HG03575 (cell line): ENCODE data around the gene KANSL1.

Experiments
- ATAC-seq: cut with Tn5 transposase; IDR thresholded peaks from one replicate; pipeline ENCODE4 v1.9.1; 2021; ENCODE audit not compliant: unreplicated experiment, insufficient number of reproducible peaks, low FRiP score; ENCODE audit errors: extremely low read depth

Gene KANSL1

DNA sequence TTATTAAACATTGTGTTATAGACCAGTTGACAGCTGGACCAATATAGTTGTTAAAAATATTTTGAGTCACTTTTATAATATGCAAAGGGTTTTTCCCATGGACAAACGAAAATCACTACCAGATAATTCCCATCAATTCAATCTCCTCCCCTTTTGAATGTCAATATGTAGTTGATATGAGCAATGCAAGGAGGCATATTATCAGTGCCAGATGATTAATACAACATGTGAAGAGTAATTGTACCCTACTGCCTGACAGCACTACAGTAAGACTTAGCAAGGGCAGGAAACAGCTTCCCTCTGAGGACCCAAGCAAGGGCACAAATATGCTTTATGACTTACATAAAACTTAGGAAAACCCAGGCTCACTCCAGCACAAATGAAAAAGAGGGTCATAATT is 17.3 kb downstream of the KANSL1 start:
- no peak for ATAC-seq

DNA sequence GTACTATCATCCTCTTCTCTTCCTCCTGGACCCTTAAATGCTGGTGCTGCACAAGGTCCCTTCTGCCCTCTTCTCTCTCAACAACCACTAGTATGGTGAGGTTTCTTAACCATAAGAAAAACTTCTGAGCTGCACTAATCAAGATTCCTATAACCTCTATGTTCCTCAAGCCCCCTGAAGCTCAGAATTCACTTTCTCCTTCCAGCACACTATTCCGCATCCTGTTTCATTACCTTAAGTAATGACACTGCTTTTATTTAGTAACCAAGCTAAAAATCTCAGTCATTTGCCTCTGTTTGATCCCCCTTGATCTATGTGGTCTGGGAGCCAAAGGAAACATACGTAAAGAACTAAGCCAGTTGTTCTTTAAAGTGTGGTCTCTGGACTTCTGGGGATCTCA is 20.1 kb downstream of the KANSL1 start:
- ATAC-seq = no peak

DNA sequence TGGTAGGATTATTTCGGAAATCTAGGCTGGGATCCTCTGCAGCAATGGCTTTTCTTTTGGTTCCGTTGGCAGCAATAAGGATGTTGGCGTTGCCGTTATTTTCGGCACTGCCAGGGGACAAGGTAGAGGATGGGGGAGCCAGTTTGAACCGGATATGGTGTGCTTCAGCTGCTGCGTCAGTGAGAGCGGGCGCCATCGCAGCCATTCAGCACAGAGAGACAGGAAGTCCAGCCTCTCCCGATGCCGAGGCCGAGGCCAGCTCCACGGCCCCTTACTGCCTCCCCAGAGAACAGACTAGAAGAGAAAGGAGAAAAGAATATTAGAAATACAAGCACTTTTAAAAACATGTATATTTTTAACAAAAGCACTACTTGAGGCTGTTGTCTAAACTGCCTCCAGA is 21.3 kb downstream of the KANSL1 start:
- no peak for ATAC-seq

DNA sequence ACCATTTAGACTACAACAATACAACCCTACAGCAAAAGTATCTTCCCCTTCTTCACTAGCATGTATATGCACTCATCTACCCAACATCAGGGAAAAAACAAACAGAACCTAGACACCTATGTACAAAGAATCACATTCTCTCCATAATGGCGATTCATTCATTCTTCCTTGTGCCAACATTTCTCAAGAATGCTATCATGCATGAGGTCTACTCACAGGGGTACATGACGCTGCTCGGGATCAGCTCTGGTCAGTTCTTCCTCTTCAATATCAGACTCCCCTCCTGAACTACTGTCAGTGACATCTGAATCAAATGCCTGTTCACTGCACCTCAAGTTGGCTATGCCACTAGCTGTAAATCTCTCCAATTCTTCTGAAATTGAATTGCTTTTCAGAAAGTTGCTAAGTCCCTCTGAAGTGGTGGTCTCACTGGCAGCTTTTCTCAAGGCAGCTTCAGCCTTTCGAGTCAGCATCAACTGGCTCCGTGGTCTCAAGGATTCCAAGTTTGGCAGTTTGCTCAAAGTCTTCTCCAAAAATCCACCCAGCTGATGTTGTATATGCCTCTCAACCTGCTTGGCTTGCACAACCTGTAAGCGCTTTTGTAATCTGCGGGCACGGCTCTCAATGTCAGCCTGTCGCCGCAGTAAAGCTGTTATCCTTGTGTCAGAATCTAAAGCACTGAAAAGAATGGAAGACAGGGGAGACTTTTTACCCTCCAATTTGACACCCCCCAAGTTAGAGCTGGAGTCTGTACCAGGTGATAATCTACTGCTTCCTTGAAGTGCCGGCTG is 22.4 kb downstream of the KANSL1 start:
- ATAC-seq = no peak

DNA sequence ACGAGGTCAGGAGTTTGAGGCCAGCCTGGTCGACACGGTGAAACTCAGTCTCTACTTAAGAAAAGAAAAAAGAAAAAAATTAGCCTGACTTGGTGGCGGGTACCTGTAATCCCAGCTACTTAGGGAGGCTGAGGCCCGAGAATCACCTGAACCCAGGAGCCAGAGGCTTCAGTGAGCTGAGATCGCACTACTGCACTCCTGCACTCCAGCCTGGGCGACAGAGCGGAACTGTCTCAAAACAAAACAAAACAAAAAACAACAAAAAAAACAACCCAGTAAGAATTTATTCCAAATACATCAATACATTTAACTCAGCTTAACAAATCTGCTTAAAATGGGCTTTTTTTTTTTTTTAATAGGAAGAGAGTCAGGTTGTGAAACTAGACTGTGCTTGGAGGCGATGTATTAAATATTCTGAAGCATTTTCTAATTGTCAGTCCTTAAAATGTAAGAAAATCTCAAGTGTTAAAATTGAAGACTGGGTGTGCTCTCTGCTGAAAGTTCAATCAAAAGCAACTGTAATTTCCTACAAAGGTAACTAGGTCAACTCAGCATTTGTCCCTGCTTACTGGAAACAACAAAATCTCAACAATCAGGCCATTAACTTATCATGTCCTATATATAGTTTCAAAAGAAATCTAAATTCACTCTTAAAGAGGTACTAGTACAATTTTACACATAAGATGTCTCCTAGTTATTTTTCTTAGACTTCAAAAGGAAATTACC is 23.2 kb downstream of the KANSL1 start:
- ATAC-seq = no peak

DNA sequence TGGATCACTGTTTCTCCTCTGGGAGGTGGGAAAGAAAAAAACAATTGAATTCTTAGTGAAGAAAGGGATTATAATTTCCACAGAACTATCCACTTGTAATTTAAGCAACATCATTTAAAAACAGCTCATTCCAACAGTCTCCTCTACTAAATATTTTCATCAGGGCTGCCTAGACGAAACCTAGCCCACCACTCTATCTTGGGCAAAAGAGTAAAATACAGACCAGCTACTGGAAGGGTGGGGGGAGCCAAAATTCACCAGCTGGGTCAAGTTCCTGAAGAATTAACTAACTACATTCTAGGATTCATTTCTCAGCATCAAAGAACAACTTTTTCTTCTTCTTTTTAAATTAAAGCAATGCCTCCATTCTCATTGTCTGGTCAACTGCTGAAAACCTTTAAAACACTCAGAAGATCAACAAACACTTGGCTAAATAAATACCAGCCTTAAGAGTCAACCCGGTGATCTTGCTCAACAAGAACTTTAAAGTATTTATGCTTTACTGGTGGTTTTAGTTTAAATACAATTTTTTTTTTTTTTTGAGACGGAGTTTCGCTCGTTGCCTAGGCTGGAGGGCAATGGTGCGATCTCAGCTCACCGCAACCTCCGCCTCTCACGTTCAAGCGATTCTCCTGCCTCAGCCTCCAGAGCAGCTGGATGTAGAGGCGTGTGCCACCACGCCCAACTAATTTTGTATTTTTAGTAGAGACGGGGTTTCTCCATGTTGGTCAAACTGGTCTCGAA is 25.2 kb downstream of the KANSL1 start:
- no peak for ATAC-seq

DNA sequence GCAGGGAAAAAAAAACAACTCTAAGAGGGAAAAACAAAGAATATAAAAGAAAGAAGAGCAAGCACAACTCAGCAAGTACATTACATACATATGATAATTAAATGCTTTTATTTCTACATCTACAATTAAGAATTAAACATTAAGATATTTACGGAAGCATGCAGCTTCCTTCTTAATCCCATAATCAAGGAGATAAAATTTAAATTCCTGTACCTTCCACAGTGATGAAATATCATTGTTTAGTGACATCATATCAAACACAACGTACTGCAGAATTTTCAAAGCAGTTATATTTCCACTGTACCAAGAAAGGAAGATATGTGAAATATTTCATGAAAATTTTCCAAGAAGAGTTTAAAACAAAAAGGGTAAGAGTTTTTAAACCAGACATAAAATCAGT is 26.0 kb downstream of the KANSL1 start:
- no peak for ATAC-seq

DNA sequence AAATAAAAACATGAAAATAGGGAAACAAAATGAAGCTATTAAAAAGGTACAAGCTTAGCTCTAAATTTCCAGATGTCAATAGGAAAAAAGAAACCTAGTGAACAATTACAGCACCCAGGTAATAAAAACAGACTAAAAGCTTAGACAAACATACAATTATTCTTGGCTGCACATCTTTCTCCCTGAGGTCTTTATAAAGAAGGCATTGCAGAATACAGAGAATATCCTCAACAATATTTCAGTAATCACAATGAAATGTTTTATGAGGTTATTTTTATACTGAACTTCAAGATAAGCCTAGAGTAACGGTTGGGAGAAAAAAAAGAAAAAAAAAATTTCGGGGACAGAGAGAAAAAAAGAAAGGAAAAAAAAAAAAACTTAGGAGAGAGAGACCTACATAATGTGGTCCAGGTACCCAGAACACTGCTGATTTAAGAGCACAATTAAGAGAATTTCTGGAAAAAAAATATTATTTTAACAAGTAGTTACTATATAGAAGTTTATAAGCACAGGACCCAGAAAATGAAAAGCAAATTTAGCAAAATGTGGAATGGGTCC is 26.5 kb downstream of the KANSL1 start:
- no peak for ATAC-seq

DNA sequence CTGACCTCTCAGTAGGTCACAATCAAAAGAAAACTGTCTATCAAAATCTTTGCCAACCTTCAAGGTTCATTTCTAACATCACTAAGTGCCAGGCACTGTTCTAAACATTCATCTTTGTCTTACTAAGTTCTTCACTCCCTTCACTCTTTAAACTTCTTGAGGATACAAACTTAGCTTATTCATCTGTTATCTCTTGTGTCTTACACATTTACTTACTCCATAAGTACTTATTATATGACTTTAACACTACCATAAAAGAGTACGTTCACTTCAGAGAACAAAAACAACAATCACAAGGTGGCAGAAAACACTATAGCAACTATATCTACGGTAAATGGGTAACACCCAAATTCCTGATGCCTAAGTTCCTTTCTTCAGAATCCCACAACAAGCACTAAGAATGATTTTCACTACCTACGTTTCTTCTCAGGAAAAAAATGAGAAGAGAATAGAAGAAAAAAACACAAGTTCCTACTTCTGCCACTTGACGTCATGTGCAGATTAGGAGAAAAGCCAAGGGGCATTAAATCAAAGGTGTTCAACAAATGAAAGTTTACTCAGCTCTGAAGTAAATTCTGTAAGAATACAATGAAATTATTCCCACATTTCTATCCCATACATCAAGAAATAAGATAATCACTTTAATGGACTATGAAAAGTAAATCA is 29.2 kb downstream of the KANSL1 start:
- no peak for ATAC-seq

DNA sequence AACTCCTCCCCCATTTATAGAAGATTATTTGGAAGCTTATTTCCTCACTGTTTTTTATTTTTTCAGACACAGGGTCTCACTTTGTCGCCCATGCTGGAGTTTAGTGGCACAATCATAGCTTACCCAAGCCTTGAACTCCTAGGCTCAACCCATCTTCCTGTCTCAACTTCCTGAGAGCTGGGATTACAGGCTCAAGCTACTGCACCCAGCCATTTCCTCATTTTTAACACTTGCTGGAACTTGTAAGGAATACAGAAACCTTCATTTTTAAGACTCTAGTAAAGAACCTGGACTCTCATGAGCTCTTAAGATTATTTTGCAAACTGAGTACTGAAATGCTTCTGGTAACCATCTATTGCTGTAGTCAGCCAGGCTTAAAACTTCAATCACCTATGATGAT is 29.9 kb downstream of the KANSL1 start:
- no peak for ATAC-seq

DNA sequence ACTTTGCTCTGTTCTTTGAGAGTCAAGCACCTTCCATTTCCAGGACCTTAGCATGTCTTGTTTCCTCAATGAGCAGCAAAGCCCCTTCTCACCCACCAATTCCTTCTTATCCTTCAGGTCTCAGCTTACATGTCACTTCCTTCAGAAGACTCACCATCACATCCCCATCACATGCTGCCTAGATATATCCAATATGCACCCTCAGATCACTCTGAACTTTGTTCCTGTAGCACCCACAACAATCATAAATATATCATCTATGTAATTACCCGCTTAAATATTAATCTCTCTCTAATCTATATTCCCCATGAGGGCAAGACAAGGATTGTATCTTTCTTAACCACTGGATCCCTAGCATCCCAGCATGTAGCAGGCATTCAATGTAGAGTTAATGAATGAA is 30.4 kb downstream of the KANSL1 start:
- ATAC-seq = no peak

DNA sequence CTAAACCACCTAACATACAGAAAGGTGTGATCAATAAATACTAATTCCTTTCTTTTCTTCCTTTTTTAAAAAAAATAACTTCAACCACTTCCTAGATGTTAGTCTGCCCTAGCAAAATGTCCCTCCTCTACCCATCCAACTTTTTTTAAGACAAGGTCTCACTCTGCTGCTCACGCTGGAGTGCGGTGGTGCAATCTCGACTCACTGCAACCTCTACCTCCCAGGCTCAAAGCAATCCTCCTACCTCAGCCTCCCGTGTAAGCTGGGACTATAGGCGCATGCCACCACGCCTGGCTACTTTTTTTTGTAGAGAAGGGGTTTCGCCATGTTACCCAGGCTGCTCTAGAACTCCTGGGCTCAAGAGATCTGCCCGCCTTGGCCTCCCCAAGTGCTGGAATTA is 33.1 kb downstream of the KANSL1 start:
- no peak for ATAC-seq

DNA sequence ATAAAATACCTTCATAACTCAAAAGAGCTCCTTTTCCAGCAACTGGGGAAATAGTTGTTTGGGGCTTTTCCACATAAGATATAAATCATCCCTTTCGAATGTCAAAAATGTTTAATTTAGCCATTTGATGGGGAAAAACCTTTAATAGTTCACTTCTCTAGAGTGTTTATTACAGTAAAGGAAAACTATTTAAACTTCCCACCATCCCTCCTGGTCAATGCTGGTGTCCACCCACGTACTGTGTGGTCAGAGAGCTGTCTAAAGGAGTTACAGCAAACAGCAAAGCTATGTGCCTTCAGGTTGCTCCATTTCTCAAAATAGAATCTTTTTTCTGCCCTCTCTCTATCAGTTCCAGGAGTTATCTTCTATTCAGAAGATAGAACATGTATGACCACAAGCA is 33.5 kb downstream of the KANSL1 start:
- ATAC-seq = no peak

DNA sequence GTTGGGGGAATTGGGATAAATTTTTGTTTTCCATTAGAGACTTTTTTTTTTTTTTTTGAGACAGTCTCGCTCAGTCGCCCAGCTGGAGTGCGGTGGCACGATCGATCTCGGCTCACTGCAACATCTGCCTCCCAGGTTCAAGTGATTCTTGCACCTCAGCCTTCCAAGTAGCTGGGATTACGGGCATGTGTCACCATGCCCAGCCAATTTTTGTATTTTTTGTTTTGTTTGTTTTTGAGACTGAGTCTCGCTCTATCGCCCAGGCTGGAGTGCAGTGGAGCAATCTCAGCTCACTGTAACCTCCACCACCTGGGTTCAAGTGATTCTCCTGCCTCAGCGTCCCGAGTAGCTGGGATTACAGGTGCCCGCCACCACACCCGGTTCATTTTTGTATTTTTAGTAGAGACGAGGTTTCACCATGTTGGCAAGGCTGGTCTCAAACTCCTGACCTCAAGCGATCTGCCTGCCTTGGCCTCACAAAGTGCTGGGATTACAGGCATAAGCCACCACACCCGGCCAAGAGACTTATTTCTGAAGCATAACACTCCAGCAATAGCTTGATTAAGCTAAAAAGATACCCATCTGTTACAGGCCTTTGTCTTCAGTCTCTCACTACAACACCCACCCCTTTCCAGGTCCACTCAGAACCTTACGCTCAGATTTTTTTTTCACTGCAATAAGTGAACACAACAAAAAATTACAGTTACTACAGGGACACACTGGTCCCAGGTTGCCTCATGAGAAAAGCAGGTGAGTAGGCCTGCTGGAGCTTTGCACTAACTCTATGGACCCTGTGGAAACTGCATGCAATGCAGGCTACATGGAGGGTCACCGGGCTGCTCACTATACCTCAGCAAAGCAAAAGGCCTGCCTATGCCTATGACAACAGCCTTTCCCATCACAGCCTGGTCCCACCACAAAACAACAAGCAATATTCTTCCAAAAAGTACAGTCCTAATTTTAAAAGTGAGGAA is 34.6 kb downstream of the KANSL1 start:
- no peak for ATAC-seq

DNA sequence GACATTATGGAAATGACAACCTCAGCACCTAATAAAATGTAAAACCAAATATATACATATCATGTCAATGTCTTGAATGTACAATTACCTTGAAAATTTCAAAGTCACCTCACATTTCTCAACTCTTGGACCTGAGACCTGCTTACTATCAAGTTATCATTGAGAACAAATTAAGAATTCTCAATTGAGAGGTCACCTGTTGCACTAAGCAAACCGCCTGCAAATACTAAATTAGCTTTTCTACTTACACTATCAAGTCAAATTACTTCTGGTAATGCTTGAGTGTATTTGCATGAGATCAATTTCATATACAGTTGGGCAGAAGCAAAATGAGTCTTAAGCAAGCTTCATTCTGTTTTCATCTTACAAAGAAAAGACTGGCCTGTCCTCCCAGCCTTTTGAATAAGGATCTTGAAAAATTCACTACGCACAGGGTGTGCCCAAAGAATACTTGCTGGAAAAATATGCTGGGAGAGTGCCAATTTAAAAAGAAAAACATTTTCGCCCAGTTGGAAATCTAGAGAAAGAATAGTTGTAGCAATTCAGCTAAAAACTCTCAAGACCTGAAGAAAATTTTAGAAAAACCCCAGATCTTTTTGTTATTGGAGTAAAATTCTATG is 35.7 kb downstream of the KANSL1 start:
- ATAC-seq = no peak

DNA sequence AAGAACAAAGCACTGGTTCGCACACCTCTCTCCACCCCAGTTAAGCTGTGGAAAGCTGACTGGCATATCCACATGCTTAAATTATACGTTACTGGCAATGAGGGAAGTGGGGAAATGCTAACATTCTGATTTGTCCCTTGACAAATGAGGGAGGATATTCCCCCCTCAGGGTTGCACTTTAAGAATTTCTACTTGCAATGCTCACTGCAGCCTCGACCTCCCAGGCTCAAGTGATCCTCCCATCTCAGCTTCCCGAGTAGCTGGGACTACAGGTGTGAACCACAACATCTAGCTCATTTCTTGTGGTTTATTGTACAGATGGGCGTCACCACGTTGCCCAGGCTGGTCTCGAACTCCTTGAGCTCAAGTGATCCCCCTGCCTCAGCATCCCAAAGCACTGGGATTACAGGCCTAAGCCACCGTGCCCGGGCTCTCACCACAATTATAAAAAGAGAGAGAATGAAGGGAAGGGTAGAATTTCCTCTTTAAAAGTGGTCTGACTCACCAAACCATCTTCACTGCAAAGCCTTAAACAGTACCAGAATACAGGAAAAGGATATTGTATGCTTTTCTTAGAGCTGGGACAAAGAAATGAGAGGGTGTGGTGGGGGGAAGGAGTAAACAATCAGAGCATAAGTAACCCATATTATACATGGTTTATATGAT is 38.9 kb downstream of the KANSL1 start:
- no peak for ATAC-seq

DNA sequence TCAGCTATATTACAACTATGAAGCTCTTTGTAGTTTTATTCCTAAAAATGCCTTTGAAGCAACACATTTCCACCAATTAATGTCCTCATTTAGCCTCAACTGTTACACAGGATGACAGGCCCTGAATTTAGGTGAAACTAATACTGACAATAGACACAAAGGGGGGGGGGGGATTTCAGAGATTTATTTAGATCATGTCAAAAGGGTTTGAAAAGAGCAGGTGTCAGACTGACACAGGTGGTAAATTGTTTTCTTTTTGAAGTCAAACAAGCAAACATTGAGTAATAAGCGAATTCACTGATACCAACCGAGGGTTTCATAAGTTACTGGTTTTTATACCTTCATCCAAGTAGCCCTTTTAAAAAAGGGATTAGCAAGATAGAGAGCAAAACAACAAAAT is 40.8 kb downstream of the KANSL1 start:
- ATAC-seq = no peak
